G401 (cell line): ENCODE results near the gene MFAP4. TPM values are rescaled to one million over a fixed set of nuclear protein-coding genes. Genes with fewer than 3 reads are reported as not detected.
"Not testable (repeated sequence)": the region's sequence is repeated elsewhere in the genome, so short reads cannot be mapped to it uniquely, and the experiment has no call there.

Experiments
- DNase-seq: peaks from one replicate; pipeline ENCODE4 v3.0.0-alpha.2; 2015; ENCODE audit warnings: low spot score
- in situ Hi-C: cut with HindIII; loops from 2 replicates; pipeline ENCODE4 v1.10.0; 2016; ENCODE audit warnings: low sequenced_read_pairs, mixed read lengths
- total RNA-seq: library from RNA; depleted of rRNA; stranded (reverse); fragments of >200 nt; shearing (Covaris generic); gene quantifications from 2 replicates; pipeline ENCODE4 v1.2.3, GENCODE V29; 2014

MFAP4 gene
- total RNA-seq, 1 experiment from 2014 or later: not detected

- in situ Hi-C loops: loop anchor here (5.0 kb wide), 1 partner anchor 95 kb away; no protein-coding TSS in a partner anchor
- peak; percentile 95 for DNase-seq
Observed at GRCh38 chr17:19362277-19363113, 24.5 kb downstream of the MFAP4 start, which contains the start of gene B9D1. TSS of gene B9D1 (minus strand) at chr17:19362723. CDS start at chr17:19362569, 154 bp downstream.

DNA sequence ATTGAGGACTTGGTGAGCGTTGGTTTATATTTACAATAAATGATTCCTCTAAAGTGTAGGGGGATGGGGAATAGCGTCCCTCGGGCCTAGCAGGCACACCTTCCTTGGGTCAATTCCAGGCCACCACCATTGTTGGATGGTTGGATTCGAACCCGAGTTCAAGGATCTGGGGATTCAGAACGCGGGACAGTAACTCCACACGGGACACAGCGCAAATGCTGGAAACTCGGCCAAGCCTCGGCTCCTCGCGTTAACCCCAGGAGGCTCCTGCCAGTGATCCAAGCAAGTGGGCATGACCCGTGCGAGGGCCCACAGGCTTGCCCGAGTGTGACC, 25.1 kb downstream of the MFAP4 start:
- in situ Hi-C loops: loop anchor here (5.0 kb wide), 1 partner anchor 95 kb away; no protein-coding TSS in a partner anchor
- DNase-seq: no peak

DNA sequence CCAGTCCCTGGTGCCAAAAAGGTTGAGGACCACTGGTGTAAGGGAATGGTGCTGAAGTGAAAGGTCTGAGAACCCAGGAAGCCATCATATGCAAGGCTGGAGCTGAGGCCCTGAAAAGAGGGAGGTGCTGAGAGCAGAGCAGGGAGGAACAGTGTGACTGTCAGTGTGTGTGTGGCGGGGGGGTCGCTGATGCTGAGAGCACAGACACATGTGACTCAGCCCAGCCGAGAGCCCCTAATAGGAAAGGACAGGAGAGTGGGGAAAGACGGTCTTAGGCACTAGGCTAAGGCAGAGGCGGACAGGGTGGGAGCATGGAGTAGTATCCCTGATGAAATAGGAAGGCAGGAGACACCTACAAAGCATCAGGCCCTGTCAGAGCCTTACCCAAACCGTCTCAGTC, 25.7 kb downstream of the MFAP4 start:
- in situ Hi-C loops: loop anchor here (5.0 kb wide), 1 partner anchor 96 kb away; no protein-coding TSS in a partner anchor
- no peak for DNase-seq

DNA sequence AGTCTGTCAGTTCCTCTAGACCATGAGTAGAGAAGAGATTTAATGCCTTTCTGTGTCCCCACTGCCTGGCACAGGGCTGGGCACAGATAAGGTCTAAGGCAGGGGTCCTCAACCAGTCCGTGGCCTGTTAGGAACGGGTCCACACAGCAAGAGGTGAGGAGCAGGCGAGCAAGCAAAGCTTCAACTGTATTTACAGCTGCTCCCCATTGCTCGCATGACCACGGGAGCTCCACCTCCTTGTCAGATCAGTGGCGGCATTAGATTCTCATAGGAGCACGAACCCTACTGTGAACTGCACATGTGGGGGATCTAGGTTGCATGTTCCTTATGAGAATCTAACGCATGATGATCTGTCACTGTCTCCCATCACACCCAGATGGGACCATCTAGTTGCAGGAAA, 26.2 kb downstream of the MFAP4 start:
- in situ Hi-C loops: loop anchor here (5.0 kb wide), 1 partner anchor 97 kb away; no protein-coding TSS in a partner anchor
- DNase-seq: no peak

- in situ Hi-C loops: loop anchor here (5.0 kb wide), 1 partner anchor 97 kb away; no protein-coding TSS in a partner anchor
- DNase-seq: no peak
Observed at GRCh38 chr17:19359856-19360255, 27.1 kb downstream of the MFAP4 start.

- in situ Hi-C loops: no loop called here
- no peak for DNase-seq
Observed at GRCh38 chr17:19359151-19359550, 27.8 kb downstream of the MFAP4 start.

- in situ Hi-C loops: no loop called here
- DNase-seq: no peak
Observed at GRCh38 chr17:19357761-19358160, 29.2 kb downstream of the MFAP4 start.

- in situ Hi-C loops: no loop called here
- DNase-seq: no peak
Observed at GRCh38 chr17:19357351-19357750, 29.6 kb downstream of the MFAP4 start.

GRCh38 chr17:19354748-19355147, 32.2 kb downstream of the MFAP4 start:
- no peak for DNase-seq
- in situ Hi-C loops: no loop called here

- in situ Hi-C loops: not testable (repeated sequence)
Observed at GRCh38 chr17:19353401-19353800, 33.6 kb downstream of the MFAP4 start.

GRCh38 chr17:19348806-19349205, 38.2 kb downstream of the MFAP4 start:
- in situ Hi-C loops: no loop called here
- DNase-seq: no peak

More at GRCh38 chr17:19353401-19353800, 33.6 kb downstream of the MFAP4 start:
- not testable (repeated sequence) for DNase-seq

DNA sequence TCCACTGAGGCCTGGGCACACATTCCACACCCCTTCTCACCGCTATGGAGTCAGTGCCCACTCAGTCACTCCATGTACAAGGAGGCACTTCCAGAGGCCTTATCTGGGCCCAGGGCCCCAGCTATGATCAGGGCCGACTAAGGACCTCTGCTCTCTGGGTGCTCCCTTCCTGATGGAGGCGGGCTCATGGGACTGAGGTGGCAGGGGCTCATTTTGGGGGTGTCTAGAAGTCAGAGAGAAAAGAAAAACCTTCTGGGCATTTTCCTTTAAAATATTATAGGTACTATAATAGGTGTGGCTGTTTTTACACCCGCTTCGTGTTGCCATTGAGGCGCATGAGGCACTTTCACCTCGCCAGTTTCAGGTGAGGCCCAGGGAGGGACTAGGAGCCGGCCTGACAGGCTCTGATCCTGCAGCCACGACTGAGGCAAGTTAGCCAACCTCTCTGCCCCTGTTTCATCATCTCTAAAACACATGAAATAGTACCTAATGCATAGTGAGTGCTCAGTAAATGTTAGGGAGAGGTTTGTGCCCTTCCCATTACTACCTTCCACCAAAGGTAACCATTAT, 38.8 kb downstream of the MFAP4 start:
- in situ Hi-C loops: no loop called here
- DNase-seq: no peak

- in situ Hi-C loops: no loop called here
- DNase-seq: no peak
Observed at GRCh38 chr17:19347323-19348080, 39.5 kb downstream of the MFAP4 start.

DNA sequence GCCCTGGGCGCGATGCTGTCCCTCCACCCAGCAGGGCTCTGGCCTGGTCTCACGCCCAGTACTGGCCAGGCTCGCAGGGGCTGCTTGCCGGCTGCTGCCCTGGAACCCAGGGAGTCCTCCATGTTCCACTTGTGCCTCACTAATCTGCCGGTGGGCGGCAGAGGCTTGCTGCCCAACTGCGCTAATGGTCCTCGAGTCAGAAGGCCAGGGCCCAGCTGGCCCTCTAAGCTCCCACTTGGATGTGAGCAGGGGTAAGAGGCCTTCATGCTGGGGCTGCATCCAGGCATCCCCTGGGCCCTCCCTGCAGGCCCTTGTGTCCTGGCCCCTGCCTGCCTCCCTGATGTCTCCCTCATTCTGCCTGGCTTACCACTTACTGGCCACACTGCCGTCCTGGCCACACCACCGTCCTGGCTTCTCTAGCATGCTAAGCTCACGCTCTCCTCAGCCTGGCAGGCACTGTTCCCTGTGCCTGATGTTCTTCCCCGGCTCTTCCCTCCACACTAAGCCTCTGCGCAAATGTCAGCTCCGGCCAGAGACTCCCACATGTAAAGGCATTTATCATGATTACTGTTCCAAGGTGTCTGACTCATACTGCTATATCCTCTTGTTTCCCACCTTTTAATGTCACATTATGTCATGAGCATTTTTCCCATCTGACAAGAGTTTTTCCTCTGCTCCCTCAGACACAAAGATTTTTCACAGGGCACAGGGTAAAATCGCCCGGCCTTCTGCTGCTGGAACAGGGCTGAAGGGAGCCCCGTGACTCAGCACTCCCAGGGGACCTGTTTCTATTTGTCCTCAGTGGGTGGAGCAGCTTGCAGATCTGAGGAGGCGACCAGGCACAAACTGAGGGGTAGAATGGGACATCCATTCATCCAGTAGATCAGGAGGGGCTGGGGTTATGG, 40.4 kb downstream of the MFAP4 start:
- peak; percentile 71 for DNase-seq
- in situ Hi-C loops: no loop called here

- in situ Hi-C loops: no loop called here
- DNase-seq: no peak
Observed at GRCh38 chr17:19345486-19346350, 41.3 kb downstream of the MFAP4 start.

DNA sequence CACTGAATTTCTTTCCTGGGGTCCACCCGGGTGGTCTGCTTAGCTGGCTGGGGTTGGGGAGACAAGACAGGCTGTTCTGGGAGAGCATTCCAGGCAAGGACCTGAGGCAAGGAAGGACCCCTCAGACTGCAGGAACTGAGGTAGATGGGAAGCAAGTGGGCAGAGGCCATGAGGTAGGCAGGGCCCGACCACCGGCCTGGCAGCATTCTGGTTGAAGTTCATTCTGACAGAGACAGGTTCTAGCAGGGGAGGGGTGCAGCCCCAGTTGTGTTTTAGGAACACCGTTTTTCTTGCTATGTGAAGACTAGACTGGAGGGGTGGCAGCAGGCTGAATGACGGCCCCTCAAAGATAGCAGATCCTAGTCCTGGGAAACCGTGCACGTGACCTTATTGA, 41.9 kb downstream of the MFAP4 start:
- in situ Hi-C loops: no loop called here
- no peak for DNase-seq

DNA sequence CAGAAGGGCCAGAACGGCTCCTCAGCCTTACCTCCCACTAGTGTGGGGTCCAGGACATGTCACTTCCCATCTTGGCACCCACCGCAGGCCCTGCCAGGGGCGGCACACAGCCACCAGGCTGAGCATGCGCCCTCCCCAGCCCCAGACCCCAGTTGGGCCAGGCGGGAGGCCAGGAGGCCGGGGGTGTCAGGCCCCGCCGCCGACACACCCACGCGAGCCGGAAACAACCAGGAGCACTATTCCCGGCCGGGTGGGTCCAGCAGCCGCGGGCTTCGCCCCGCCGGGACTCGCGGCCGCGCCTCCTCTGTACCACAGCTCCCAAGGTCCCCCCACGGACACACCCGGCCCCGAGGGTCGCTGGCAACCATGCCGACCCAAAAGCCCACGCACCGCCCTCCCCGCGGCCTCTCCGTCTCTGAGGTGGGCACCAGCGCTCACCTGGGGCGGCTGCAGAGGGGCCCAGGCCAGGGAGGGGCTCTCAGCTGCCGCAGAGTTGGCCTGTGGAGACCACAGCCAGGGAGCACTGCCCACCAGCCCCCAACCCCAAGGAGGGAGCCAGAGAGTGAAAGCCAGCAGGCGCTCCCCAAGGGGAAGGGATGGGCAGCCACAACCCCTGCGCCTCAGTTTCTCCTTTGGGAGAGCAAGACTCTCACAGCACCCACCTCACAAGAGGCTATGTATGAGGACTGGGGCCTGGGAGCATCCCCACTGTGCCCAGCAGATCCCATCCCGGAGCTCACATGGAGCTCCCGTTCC, 42.5 kb downstream of the MFAP4 start:
- no peak for DNase-seq

More for the DNA sequence above, 42.5 kb downstream of the MFAP4 start:
- in situ Hi-C loops: no loop called here
